ENCODE measurements around the gene RGL1.

The RGL1 gene

GRCh38 chr1:183903101-183903500 lies 98.2 kb downstream of the RGL1 start:
- H3K9ac ChIP-seq (ENCODE audit: low read length) = no peak overlapping the region
- no peaks in the 10 kb centered on the region for H4K20me1 ChIP-seq (ENCODE audit: insufficient read depth, low read length)
- H3K9me3 ChIP-seq (ENCODE audit: low read length) = no peaks in the 10 kb centered on the region
- H3K4me3 ChIP-seq (ENCODE audit: low read depth, low read length, poor library complexity, severe bottlenecking) = no peak overlapping the region
- H3K9me2 ChIP-seq (ENCODE audit: low read depth, low read length) = no peaks in the 10 kb centered on the region
- H3F3A ChIP-seq (ENCODE audit: insufficient read depth, low read length) = no peaks in the 10 kb centered on the region
- no peak overlapping the region for H3K27ac ChIP-seq (ENCODE audit: low read depth, low read length, poor library complexity, severe bottlenecking)
- H3K4me2 ChIP-seq (ENCODE audit: low read length) = no peak overlapping the region
- no peaks in the 10 kb centered on the region for H3K27me3 ChIP-seq (ENCODE audit: insufficient read depth, low read length)
- TF ChIP-seq CTCF (IDR thresholded peaks at IDR 0.05; ENCODE audit: low read length) (no peak), EZH2 (IDR thresholded peaks at IDR 0.05; ENCODE audit: borderline replicate concordance, low read length) (no peak)
- no peak overlapping the region for H2AFZ ChIP-seq (ENCODE audit: low read length)
- H3K79me2 ChIP-seq (ENCODE audit: insufficient read depth, low read length) = no peaks in the 10 kb centered on the region
- no peaks in the 10 kb centered on the region for H3K36me3 ChIP-seq (ENCODE audit: insufficient read depth, low read length)
- H3K4me1 ChIP-seq (ENCODE audit: insufficient read depth, low read length, severe bottlenecking) = peaks cover 10% of the 10 kb centered on the region

GRCh38 chr1:183905508-183906113 lies 100.7 kb downstream of the RGL1 start:
- no peaks in the 10 kb centered on the region for H3K9me3 ChIP-seq (ENCODE audit: low read length)
- H3K27me3 ChIP-seq (ENCODE audit: insufficient read depth, low read length) = no peaks in the 10 kb centered on the region
- TF ChIP-seq EZH2 (IDR thresholded peaks at IDR 0.05; ENCODE audit: borderline replicate concordance, low read length) (no peak), CTCF (IDR thresholded peaks at IDR 0.05; ENCODE audit: low read length) (no peak)
- no peak overlapping the region for H2AFZ ChIP-seq (ENCODE audit: low read length)
- H3K27ac ChIP-seq (ENCODE audit: low read depth, low read length, poor library complexity, severe bottlenecking) = no peak overlapping the region
- H3K9me2 ChIP-seq (ENCODE audit: low read depth, low read length) = no peaks in the 10 kb centered on the region
- H3F3A ChIP-seq (ENCODE audit: insufficient read depth, low read length) = no peaks in the 10 kb centered on the region
- no peaks in the 10 kb centered on the region for H3K36me3 ChIP-seq (ENCODE audit: insufficient read depth, low read length)
- no peak overlapping the region for H3K4me2 ChIP-seq (ENCODE audit: low read length)
- H3K9ac ChIP-seq (ENCODE audit: low read length) = no peak overlapping the region
- H3K4me3 ChIP-seq (ENCODE audit: low read depth, low read length, poor library complexity, severe bottlenecking) = no peak overlapping the region
- no peaks in the 10 kb centered on the region for H3K79me2 ChIP-seq (ENCODE audit: insufficient read depth, low read length)
- H3K4me1 ChIP-seq (ENCODE audit: insufficient read depth, low read length, severe bottlenecking) = peaks cover 13% of the 10 kb centered on the region
- no peaks in the 10 kb centered on the region for H4K20me1 ChIP-seq (ENCODE audit: insufficient read depth, low read length)

- no peaks in the 10 kb centered on the region for H3F3A ChIP-seq (ENCODE audit: insufficient read depth, low read length)
- H3K4me2 ChIP-seq (ENCODE audit: low read length) = no peak overlapping the region
- TF ChIP-seq EZH2 (IDR thresholded peaks at IDR 0.05; ENCODE audit: borderline replicate concordance, low read length) (no peak), CTCF (IDR thresholded peaks at IDR 0.05; ENCODE audit: low read length) (no peak)
- no peaks in the 10 kb centered on the region for H3K9me2 ChIP-seq (ENCODE audit: low read depth, low read length)
- no peaks in the 10 kb centered on the region for H4K20me1 ChIP-seq (ENCODE audit: insufficient read depth, low read length)
- no peak overlapping the region for H2AFZ ChIP-seq (ENCODE audit: low read length)
- no peak overlapping the region for H3K27ac ChIP-seq (ENCODE audit: low read depth, low read length, poor library complexity, severe bottlenecking)
- no peaks in the 10 kb centered on the region for H3K79me2 ChIP-seq (ENCODE audit: insufficient read depth, low read length)
- no peaks in the 10 kb centered on the region for H3K36me3 ChIP-seq (ENCODE audit: insufficient read depth, low read length)
- peaks cover 23% of the 10 kb centered on the region for H3K4me1 ChIP-seq (ENCODE audit: insufficient read depth, low read length, severe bottlenecking)
- no peak overlapping the region for H3K9ac ChIP-seq (ENCODE audit: low read length)
- H3K4me3 ChIP-seq (ENCODE audit: low read depth, low read length, poor library complexity, severe bottlenecking) = no peak overlapping the region
- H3K9me3 ChIP-seq (ENCODE audit: low read length) = no peaks in the 10 kb centered on the region
- H3K27me3 ChIP-seq (ENCODE audit: insufficient read depth, low read length) = no peaks in the 10 kb centered on the region
Observed at GRCh38 chr1:183907070-183907469, 102.2 kb downstream of the RGL1 start.
